ENCODE data around the gene NCAPD3. TPM values are rescaled to one million over a fixed set of nuclear protein-coding genes. Genes with fewer than 3 reads are reported as not detected.

NCAPD3 gene
- polyA plus RNA-seq, 3 donors, result 27.3 to 28.5 (median 27.6) TPM

- DNase-seq (ENCODE audit: low read depth in 3 of 3, low spot score in 2 of 3), result no peak
These were observed 30.8 kb upstream of the NCAPD3 start for GRCh38 chr11:134254433-134255183.

GRCh38 chr11:134253188-134253993 lies 29.6 kb upstream of the NCAPD3 start, which contains the start of the genes ACAD8 and THYN1:
Gene ACAD8 (plus strand): TSS chr11:134253568. CDS start chr11:134253601, 33 bp downstream.
Gene THYN1 (minus strand): TSS chr11:134253352. CDS start chr11:134252882, 470 bp downstream.
- peak; percentile 90 to 93 (median 92) for DNase-seq (ENCODE audit: low read depth in 3 of 3, low spot score in 2 of 3)

GRCh38 chr11:134252346-134253187 lies 28.8 kb upstream of the NCAPD3 start:
- no peak for DNase-seq (ENCODE audit: low read depth in 3 of 3, low spot score in 2 of 3)

GRCh38 chr11:134250675-134251074 lies 26.9 kb upstream of the NCAPD3 start:
- no peak for DNase-seq (ENCODE audit: low read depth in 3 of 3, low spot score in 2 of 3)

GRCh38 chr11:134250246-134250645 lies 26.5 kb upstream of the NCAPD3 start:
- DNase-seq (ENCODE audit: low read depth in 3 of 3, low spot score in 2 of 3), result no peak

- no peak for DNase-seq (ENCODE audit: low read depth in 3 of 3, low spot score in 2 of 3)
These were observed 25.2 kb upstream of the NCAPD3 start for GRCh38 chr11:134248910-134249480.

- DNase-seq (ENCODE audit: low read depth in 3 of 3, low spot score in 2 of 3), result no peak
These were observed 22.9 kb upstream of the NCAPD3 start for GRCh38 chr11:134246678-134247077.

- DNase-seq (ENCODE audit: low read depth in 3 of 3, low spot score in 2 of 3), result no peak
These were observed 22.3 kb upstream of the NCAPD3 start for GRCh38 chr11:134246100-134246499.

- no peak for DNase-seq (ENCODE audit: low read depth in 3 of 3, low spot score in 2 of 3)
These were observed 21.7 kb upstream of the NCAPD3 start for GRCh38 chr11:134245434-134245833.

- no peak for DNase-seq (ENCODE audit: low read depth in 3 of 3, low spot score in 2 of 3)
These were observed 20.8 kb upstream of the NCAPD3 start for GRCh38 chr11:134244593-134244992.

GRCh38 chr11:134243913-134244312 lies 20.1 kb upstream of the NCAPD3 start:
- DNase-seq (ENCODE audit: low read depth in 3 of 3, low spot score in 2 of 3), result no peak

GRCh38 chr11:134242376-134242775 lies 18.6 kb upstream of the NCAPD3 start:
- no peak for DNase-seq (ENCODE audit: low read depth in 3 of 3, low spot score in 2 of 3)

- no peak for DNase-seq (ENCODE audit: low read depth in 3 of 3, low spot score in 2 of 3)
These were observed 16.8 kb upstream of the NCAPD3 start for GRCh38 chr11:134240592-134240991.

GRCh38 chr11:134238956-134239355 lies 15.2 kb upstream of the NCAPD3 start:
- no peak for DNase-seq (ENCODE audit: low read depth in 3 of 3, low spot score in 2 of 3)

GRCh38 chr11:134237557-134237922 lies 13.8 kb upstream of the NCAPD3 start:
- DNase-seq (ENCODE audit: low read depth in 3 of 3, low spot score in 2 of 3), result no peak

- no peak for DNase-seq (ENCODE audit: low read depth in 3 of 3, low spot score in 2 of 3)
These were observed 13.2 kb upstream of the NCAPD3 start for GRCh38 chr11:134236834-134237556.

- DNase-seq (ENCODE audit: low read depth in 3 of 3, low spot score in 2 of 3), result no peak
These were observed 11.6 kb upstream of the NCAPD3 start for GRCh38 chr11:134235399-134235798.

GRCh38 chr11:134233729-134234179 lies 10.0 kb upstream of the NCAPD3 start:
- no peak for DNase-seq (ENCODE audit: low read depth in 3 of 3, low spot score in 2 of 3)

GRCh38 chr11:134231958-134232659 lies 8.3 kb upstream of the NCAPD3 start:
- DNase-seq (ENCODE audit: low read depth in 3 of 3, low spot score in 2 of 3), result no peak
